Endodermal cell (in vitro differentiated cells): Measurements from ENCODE around the gene CHST11. TPM values are rescaled to one million over a fixed set of nuclear protein-coding genes. Genes with fewer than 3 reads are reported as not detected.

Experiments
- DNase-seq: peaks from one replicate; pipeline ENCODE4 v3.0.0-alpha.2; 2017
- H3K27ac ChIP-seq: 2 replicates; pipeline ENCODE4 v1.5.1; 2013; ENCODE audit warnings: mild to moderate bottlenecking, low read depth, low read length, moderate library complexity
- H3K27me3 ChIP-seq: 2 replicates; pipeline ENCODE4 v1.6.1; 2013; ENCODE audit warnings: mild to moderate bottlenecking, low read length, moderate library complexity; ENCODE audit not compliant: insufficient read depth, control insufficient read depth, poor library complexity, severe bottlenecking
- H3K36me3 ChIP-seq: 2 replicates; pipeline ENCODE4 v1.7.0; 2013; ENCODE audit warnings: mild to moderate bottlenecking, low read length, moderate library complexity; ENCODE audit not compliant: control insufficient read depth, insufficient read depth
- H3K4me1 ChIP-seq: one replicate; pipeline ENCODE4 v1.7.0; 2013; ENCODE audit warnings: low read length; ENCODE audit not compliant: control insufficient read depth, insufficient read depth
- H3K4me3 ChIP-seq: 2 replicates; pipeline ENCODE4 v1.5.1; 2013; ENCODE audit warnings: mild to moderate bottlenecking, low read length, moderate library complexity
- H3K9ac ChIP-seq: 2 replicates; pipeline ENCODE4 v1.6.1; 2013; ENCODE audit warnings: mild to moderate bottlenecking, low read length, moderate library complexity; ENCODE audit not compliant: poor library complexity, severe bottlenecking; ENCODE audit errors: extremely low read depth
- H3K9me3 ChIP-seq: 2 replicates; pipeline ENCODE4 v1.6.1; 2013; ENCODE audit warnings: mild to moderate bottlenecking, low read length, moderate library complexity; ENCODE audit not compliant: control insufficient read depth
- H3K27ac Mint-ChIP-seq: 2 replicates; pipeline ENCODE4 v1.8.0; 2020; ENCODE audit warnings: mixed read lengths
- H3K27me3 Mint-ChIP-seq: 2 replicates; pipeline ENCODE4 v1.8.0; 2021; ENCODE audit warnings: mild to moderate bottlenecking, mixed read lengths; ENCODE audit not compliant: insufficient read depth
- H3K36me3 Mint-ChIP-seq: 2 replicates; pipeline ENCODE4 v1.8.0; 2020; ENCODE audit warnings: low read depth, mixed read lengths
- H3K4me1 Mint-ChIP-seq: 2 replicates; pipeline ENCODE4 v1.8.0; 2020; ENCODE audit warnings: mixed read lengths
- H3K4me3 Mint-ChIP-seq: 2 replicates; pipeline ENCODE4 v1.8.0; 2020; ENCODE audit warnings: mild to moderate bottlenecking, moderate library complexity, mixed read lengths
- H3K9me3 Mint-ChIP-seq: 2 replicates; pipeline ENCODE4 v1.8.0; 2020; ENCODE audit warnings: mild to moderate bottlenecking, mixed read lengths
- CTCF ChIP-seq: fragments of 200-600 bp; sonication (generic); conservative IDR thresholded peaks from 2 replicates; pipeline ENCODE4 v1.5.0; 2021; ENCODE audit warnings: antibody characterized with exemption, mild to moderate bottlenecking
- WGBS, 2 experiments: methylation state at CpG; one replicate each; pipeline versions ENCODE4 v1.1.5 to v1.1.7; 2013; ENCODE audit warnings: missing lambda C conversion rate in 2 of 2, mixed read lengths in 1 of 2; ENCODE audit not compliant: insufficient coverage in 1 of 2, insufficient read length in 1 of 2; 5-methylcytosine and 5-hydroxymethylcytosine counted together
- total RNA-seq, 2 donors: library from RNA; stranded (reverse); fragmentation: NEBNext Ultra II Directional in 1 of 2; extraction: Animal tissue kit (Norgen Biotek cat#: 25700) in 1 of 2; gene quantifications; 2 replicates in 1 of 2; 3 replicates in 1 of 2; pipeline ENCODE4 v1.2.1, GENCODE V29; 2021

CHST11 gene
- total RNA-seq, 2 donors from 2014 or later: 30.7 to 36.2 TPM

GRCh38 chr12:104544836-104545235 lies 88.1 kb downstream of the CHST11 start:
- no peak overlapping the region for H3K27ac ChIP-seq
- 80 to 92% methylated on average over 1 to 5 of the region's 5 CpGs for WGBS, 2 experiments

GRCh38 chr12:104546575-104546974 lies 89.8 kb downstream of the CHST11 start:
- TF ChIP-seq CTCF: no peak

More at GRCh38 chr12:104544836-104545235, 88.1 kb downstream of the CHST11 start:
- no peak for TF ChIP-seq CTCF
- no peak for DNase-seq
- Mint-ChIP-seq H3K4me1 (peaks cover 8% of the 10 kb centered on the region), H3K27me3 (no peaks in the 10 kb centered on the region), H3K4me3 (no peak overlapping the region), H3K36me3 (peaks cover 10% of the 10 kb centered on the region), H3K27ac (no peak overlapping the region), H3K9me3 (peaks cover 2% of the 10 kb centered on the region)
- no peak overlapping the region for H3K4me3 ChIP-seq
- H3K27me3 ChIP-seq: no peaks in the 10 kb centered on the region
- no peak overlapping the region for H3K9ac ChIP-seq
- H3K36me3 ChIP-seq: no peaks in the 10 kb centered on the region
- no peaks in the 10 kb centered on the region for H3K9me3 ChIP-seq
- H3K4me1 ChIP-seq: peaks cover 4% of the 10 kb centered on the region

GRCh38 chr12:104547235-104547634 lies 90.5 kb downstream of the CHST11 start:
- Mint-ChIP-seq H3K9me3 (peaks cover 2% of the 10 kb centered on the region), H3K36me3 (peaks cover 9% of the 10 kb centered on the region), H3K27ac (no peak overlapping the region), H3K27me3 (no peaks in the 10 kb centered on the region), H3K4me3 (no peak overlapping the region), H3K4me1 (peaks cover 20% of the 10 kb centered on the region)
- Histone ChIP-seq H3K9ac (no peak overlapping the region), H3K4me1 (no peaks in the 10 kb centered on the region), H3K4me3 (no peak overlapping the region), H3K9me3 (no peaks in the 10 kb centered on the region), H3K27me3 (no peaks in the 10 kb centered on the region), H3K27ac (no peak overlapping the region), H3K36me3 (no peaks in the 10 kb centered on the region)
- DNase-seq: no peak
- no peak for TF ChIP-seq CTCF
- 90 to 96% methylated on average over 9 of the region's 9 CpGs for WGBS, 2 experiments

More at GRCh38 chr12:104546575-104546974, 89.8 kb downstream of the CHST11 start:
- no peaks in the 10 kb centered on the region for H3K27me3 Mint-ChIP-seq
- H3K9me3 Mint-ChIP-seq: peaks cover 2% of the 10 kb centered on the region
- WGBS, 2 experiments: 91 to 95% methylated on average over 2 to 3 of the region's 3 CpGs
- H3K36me3 Mint-ChIP-seq: peaks cover 10% of the 10 kb centered on the region
- Histone ChIP-seq H3K9me3 (no peaks in the 10 kb centered on the region), H3K36me3 (no peaks in the 10 kb centered on the region), H3K4me3 (no peak overlapping the region), H3K4me1 (no peaks in the 10 kb centered on the region), H3K9ac (no peak overlapping the region), H3K27ac (no peak overlapping the region), H3K27me3 (no peaks in the 10 kb centered on the region)
- no peak overlapping the region for H3K4me3 Mint-ChIP-seq
- H3K27ac Mint-ChIP-seq: no peak overlapping the region
- H3K4me1 Mint-ChIP-seq: peaks cover 19% of the 10 kb centered on the region
- no peak for DNase-seq
